ENCODE measurements around the gene MAML3.

The MAML3 gene

DNA sequence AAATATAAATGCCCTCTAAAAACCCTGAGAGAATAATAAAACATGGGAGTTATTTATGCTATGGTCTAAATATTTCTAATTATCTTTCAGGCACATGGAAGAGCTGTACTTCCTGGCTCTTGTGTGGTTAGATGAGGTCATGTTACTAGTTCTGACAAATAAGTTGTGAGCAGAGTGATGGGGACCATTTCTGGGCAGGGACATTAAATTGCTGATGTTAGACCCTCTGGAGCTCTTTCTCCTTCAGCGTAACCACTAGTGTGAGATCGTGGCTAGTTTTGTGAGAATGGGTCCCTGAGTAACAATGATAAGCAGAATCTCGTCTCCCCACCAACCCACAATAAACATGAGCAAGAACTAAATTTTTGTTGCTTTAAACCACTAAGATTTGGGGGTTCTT lies 108.0 kb downstream of the MAML3 start:
- DNase-seq (ENCODE audit: low read depth) = no peak

DNA sequence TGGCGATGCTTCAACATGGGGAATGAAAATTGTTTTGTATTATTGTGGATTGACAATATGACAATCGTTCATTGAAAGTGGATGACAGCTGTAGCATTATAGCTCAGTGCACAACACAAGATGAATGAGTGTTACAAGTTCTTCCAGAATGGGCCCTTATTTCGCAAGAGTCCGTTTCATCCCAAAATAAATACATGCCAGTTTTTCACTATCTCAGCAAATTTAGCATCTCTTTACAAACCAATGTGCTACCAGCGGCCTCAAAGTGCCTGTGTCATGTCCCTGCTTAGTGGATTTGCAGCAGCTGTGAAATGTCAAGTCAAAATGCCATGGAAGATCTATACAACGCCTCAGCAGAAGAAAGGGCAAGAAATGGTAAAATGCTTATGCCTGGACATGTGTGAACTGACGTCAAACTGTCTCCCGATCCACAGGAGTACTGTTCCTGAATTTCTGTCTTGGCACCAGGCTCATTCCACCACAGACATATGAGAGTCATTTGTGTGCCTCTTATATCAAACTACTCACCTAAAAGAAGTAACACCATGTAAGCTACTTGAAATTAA lies 109.6 kb downstream of the MAML3 start:
- no peak for DNase-seq (ENCODE audit: low read depth)

DNA sequence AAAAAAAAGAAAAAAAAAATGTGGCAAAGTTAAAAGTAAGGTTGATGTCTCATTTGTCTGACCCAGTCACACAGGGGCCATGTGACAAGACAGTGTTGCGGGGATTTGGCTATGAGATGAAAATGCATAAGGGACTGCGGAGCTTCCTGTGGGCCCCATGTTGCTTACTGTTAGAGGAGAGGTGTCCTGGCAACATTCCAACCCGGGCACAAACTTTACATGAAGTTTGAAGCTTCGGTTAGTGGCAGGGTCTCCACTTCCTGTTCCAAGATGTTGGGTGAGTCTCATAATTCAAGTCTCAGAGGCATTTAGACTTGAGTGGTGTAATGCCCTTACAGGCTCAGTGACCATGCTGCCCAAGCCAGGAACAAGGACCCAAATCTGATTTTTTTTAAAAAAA lies 111.3 kb downstream of the MAML3 start:
- no peak for DNase-seq (ENCODE audit: low read depth)

- DNase-seq (ENCODE audit: low read depth) = no peak
These were observed 115.9 kb downstream of the MAML3 start for GRCh38 chr4:140038031-140038533.

GRCh38 chr4:140037353-140038030 lies 116.5 kb downstream of the MAML3 start:
- no peak for DNase-seq (ENCODE audit: low read depth)

GRCh38 chr4:140031706-140032105 lies 122.3 kb downstream of the MAML3 start:
- DNase-seq (ENCODE audit: low read depth) = no peak

- DNase-seq (ENCODE audit: low read depth) = no peak
These were observed 122.9 kb downstream of the MAML3 start for GRCh38 chr4:140031061-140031460.

GRCh38 chr4:140028676-140029517 lies 125.1 kb downstream of the MAML3 start:
- DNase-seq (ENCODE audit: low read depth) = no peak

DNA sequence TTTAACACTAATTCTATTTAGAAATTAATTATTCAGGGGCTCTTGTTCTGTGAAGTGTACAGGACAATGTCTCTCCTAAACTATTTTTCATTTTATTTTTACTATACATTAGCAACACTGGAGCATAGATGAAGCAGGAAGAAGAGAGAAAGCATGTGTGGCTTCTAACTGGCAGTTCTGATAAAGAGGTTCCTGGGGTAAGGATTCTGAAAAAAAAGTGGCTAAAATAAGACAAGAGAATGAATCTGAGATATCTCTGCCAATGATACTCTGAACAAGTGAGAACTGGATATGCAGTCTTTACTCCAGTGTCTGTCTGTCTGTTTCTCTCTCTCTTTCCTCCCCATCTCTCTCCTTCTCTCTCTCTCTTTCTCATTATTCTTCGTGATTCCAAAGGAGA lies 125.9 kb downstream of the MAML3 start:
- no peak for DNase-seq (ENCODE audit: low read depth)

GRCh38 chr4:140027101-140027500 lies 126.9 kb downstream of the MAML3 start:
- no peak for DNase-seq (ENCODE audit: low read depth)

GRCh38 chr4:140025470-140025869 lies 128.5 kb downstream of the MAML3 start:
- no peak for DNase-seq (ENCODE audit: low read depth)

- DNase-seq (ENCODE audit: low read depth) = no peak
These were observed 133.3 kb downstream of the MAML3 start for GRCh38 chr4:140020457-140021361.

GRCh38 chr4:140019619-140020347 lies 134.2 kb downstream of the MAML3 start:
- no peak for DNase-seq (ENCODE audit: low read depth)

- DNase-seq (ENCODE audit: low read depth) = no peak
These were observed 134.9 kb downstream of the MAML3 start for GRCh38 chr4:140018931-140019618.

DNA sequence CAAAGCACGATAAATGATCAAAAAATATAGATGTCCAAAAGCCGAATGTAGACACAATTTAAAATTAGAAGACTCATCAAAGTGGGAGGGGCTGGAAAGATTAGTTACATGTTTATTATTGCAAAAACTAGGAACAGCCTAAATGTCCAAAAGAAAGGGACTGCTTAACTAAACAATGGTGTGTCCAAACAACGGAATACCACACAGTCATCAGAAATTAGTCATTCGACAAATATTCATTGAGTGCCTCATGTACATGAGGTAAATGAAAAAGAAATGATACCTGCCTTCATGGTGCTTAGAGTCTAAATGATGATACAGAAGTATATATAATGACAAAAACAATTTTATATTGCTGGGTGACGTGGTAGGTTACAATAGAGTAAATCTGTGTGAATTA lies 139.7 kb downstream of the MAML3 start:
- DNase-seq (ENCODE audit: low read depth) = no peak

DNA sequence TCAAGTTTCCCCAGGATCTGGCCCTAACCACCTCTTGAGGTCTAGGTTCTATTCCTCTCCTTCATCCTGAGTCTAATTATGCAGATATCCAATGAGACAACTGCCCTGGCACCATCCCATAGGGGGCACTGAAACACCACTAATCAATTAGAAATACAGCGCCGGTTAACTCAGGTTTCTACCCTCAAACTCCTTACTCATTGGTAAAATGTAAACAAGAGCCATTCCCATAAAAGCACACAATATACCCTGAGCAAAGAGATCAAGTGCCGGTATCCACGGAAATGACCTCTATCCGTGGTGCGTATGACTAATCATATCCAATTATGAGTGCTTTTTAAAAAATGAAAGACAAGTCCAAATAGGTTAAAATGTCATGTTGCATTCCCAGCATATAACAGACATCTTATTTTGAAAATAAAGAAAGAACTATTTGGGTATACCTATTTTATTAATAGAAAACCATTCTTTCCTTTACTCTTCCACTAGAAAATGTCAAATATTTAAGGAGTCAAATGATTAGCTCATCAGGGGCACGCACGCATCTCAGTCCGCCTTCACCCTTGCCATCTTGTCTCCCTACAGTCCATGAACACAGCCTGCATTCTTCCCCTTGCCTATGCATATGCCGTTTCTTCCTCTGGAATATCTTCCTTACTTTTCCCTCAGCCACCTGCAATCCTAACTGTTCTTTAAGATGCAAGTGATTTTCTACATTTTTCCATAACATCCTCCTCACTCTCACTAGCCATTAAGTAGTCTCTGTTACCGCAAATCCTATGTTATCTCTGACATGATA lies 141.1 kb downstream of the MAML3 start:
- peak; percentile 30 for DNase-seq (ENCODE audit: low read depth)

DNA sequence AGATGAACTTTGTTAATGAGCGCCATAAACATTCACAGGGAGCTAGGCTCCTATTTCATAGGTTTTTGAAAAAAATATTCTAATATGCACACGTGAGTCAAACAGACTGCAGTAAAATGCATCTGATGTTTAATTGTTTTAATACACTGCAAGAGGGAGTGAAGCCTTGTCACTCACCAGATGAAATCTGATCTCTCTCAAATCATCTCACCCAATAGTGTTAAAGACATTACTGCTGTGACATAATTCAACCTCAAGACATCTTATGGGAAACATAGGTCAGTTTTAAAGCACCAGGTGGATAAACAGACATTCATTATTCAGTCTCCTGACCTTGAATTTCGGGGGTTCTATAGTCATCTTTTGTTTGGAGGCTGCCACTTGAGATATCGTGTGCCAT lies 148.3 kb downstream of the MAML3 start:
- DNase-seq (ENCODE audit: low read depth) = no peak

- DNase-seq (ENCODE audit: low read depth) = no peak
These were observed 148.9 kb downstream of the MAML3 start for GRCh38 chr4:140004922-140005627.

DNA sequence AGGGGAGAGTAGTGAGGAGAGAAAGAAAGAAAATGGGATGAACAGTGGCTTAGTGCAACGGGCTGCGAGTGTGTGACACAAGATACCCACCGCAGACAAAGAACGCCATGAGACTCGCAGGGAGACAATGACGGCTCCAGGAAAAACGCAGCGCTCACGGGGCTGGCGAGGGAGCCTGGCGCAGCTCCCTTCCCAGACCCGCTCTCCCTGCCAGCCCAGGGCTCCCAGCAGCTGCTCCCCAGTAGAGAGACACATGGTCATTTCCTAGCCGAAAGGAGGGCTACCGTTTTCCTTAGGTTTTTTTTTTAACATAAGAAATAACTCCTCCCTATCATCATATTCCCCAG lies 149.5 kb downstream of the MAML3 start:
- DNase-seq (ENCODE audit: low read depth) = no peak
